ENCODE data around the gene LINC01488. TPM values are rescaled to one million over a fixed set of nuclear protein-coding genes. Genes with fewer than 3 reads are reported as not detected.

Gene LINC01488
- total RNA-seq, 2 donors from 2014 or later, result not detected

GRCh38 chr11:69473276-69473845 lies 8.1 kb upstream of the LINC01488 start:
- no peak overlapping the region for H3K4me3 ChIP-seq
- no peaks in the 10 kb centered on the region for H3K4me1 ChIP-seq (ENCODE audit: control insufficient read depth in 1 of 2, low read depth in 2 of 2)
- no peak overlapping the region for H3K27ac ChIP-seq
- DNase-seq (ENCODE audit: low spot score), result no peak
- no peak for ATAC-seq (ENCODE audit: insufficient number of reproducible peaks, low FRiP score, low read depth)
- no peaks in the 10 kb centered on the region for H3K36me3 ChIP-seq
- H3K9me3 ChIP-seq, result peaks cover 5% of the 10 kb centered on the region
- H3K27me3 ChIP-seq (replicated peaks; ENCODE audit: insufficient read depth), result no peaks in the 10 kb centered on the region
- no peak for TF ChIP-seq CTCF (IDR thresholded peaks at IDR 0.05)

- DNase-seq (ENCODE audit: low spot score), result no peak
- peaks cover 5% of the 10 kb centered on the region for H3K9me3 ChIP-seq
Observed at GRCh38 chr11:69474736-69475135, 6.7 kb upstream of the LINC01488 start.

GRCh38 chr11:69475141-69475865 lies 6.2 kb upstream of the LINC01488 start:
- ATAC-seq (ENCODE audit: insufficient number of reproducible peaks, low FRiP score, low read depth) (no peak), DNase-seq (ENCODE audit: low spot score) (no peak)
- no peaks in the 10 kb centered on the region for H3K27me3 ChIP-seq (replicated peaks; ENCODE audit: insufficient read depth)
- H3K4me3 ChIP-seq, result no peak overlapping the region
- H3K9me3 ChIP-seq, result peaks cover 5% of the 10 kb centered on the region
- H3K36me3 ChIP-seq, result no peaks in the 10 kb centered on the region
- no peak overlapping the region for H3K27ac ChIP-seq
- peaks cover 7 to 11% of the 10 kb centered on the region in 2 donors for H3K4me1 ChIP-seq (ENCODE audit: control insufficient read depth in 1 of 2, low read depth in 2 of 2)
- TF ChIP-seq CTCF (IDR thresholded peaks at IDR 0.05), result no peak

More at GRCh38 chr11:69474736-69475135, 6.7 kb upstream of the LINC01488 start:
- Histone ChIP-seq H3K27ac (no peak overlapping the region), H3K36me3 (no peaks in the 10 kb centered on the region), H3K27me3 (replicated peaks; ENCODE audit: insufficient read depth) (no peaks in the 10 kb centered on the region), H3K4me3 (no peak overlapping the region), H3K4me1 (ENCODE audit: control insufficient read depth in 1 of 2, low read depth in 2 of 2) (peaks cover 2 to 5% of the 10 kb centered on the region in 2 donors)
- no peak for ATAC-seq (ENCODE audit: insufficient number of reproducible peaks, low FRiP score, low read depth)
- no peak for TF ChIP-seq CTCF (IDR thresholded peaks at IDR 0.05)

GRCh38 chr11:69475866-69476471 lies 5.5 kb upstream of the LINC01488 start:
- H3K36me3 ChIP-seq, result no peaks in the 10 kb centered on the region
- peaks cover 5% of the 10 kb centered on the region for H3K9me3 ChIP-seq
- ATAC-seq (ENCODE audit: insufficient number of reproducible peaks, low FRiP score, low read depth) (no peak), DNase-seq (ENCODE audit: low spot score) (no peak)
- H3K27ac ChIP-seq, result no peak overlapping the region
- H3K4me3 ChIP-seq, result no peak overlapping the region
- H3K4me1 ChIP-seq (ENCODE audit: control insufficient read depth in 1 of 2, low read depth in 2 of 2), result peaks cover 9 to 17% of the 10 kb centered on the region in 2 donors
- no peak for TF ChIP-seq CTCF (IDR thresholded peaks at IDR 0.05)
- H3K27me3 ChIP-seq (replicated peaks; ENCODE audit: insufficient read depth), result no peaks in the 10 kb centered on the region

- no peak for TF ChIP-seq CTCF (IDR thresholded peaks at IDR 0.05)
- no peaks in the 10 kb centered on the region for H3K36me3 ChIP-seq
- peaks cover 5% of the 10 kb centered on the region for H3K9me3 ChIP-seq
- no peaks in the 10 kb centered on the region for H3K27me3 ChIP-seq (replicated peaks; ENCODE audit: insufficient read depth)
- ATAC-seq (ENCODE audit: insufficient number of reproducible peaks, low FRiP score, low read depth), result no peak
- no peak overlapping the region for H3K27ac ChIP-seq
- no peak overlapping the region for H3K4me3 ChIP-seq
- H3K4me1 ChIP-seq (ENCODE audit: control insufficient read depth in 1 of 2, low read depth in 2 of 2), result peaks cover 9 to 17% of the 10 kb centered on the region in 2 donors
- DNase-seq (ENCODE audit: low spot score), result no peak
Observed at GRCh38 chr11:69476509-69476961, 4.9 kb upstream of the LINC01488 start.
